ENCODE data around the gene SEC23IP. TPM values are rescaled to one million over a fixed set of nuclear protein-coding genes. Genes with fewer than 3 reads are reported as not detected.
A peak's percentile ranks its signal among the peaks of the same experiment; 100 is the strongest.

The SEC23IP gene
- total RNA-seq, 1 donor from 2014 or later = 65.2 TPM

- no peak for DNase-seq (ENCODE audit: low spot score)
- peaks cover 33% of the 10 kb centered on the region for H3K36me3 Mint-ChIP-seq (ENCODE audit: low read depth)
- peaks cover 6% of the 10 kb centered on the region for H3K4me1 Mint-ChIP-seq (ENCODE audit: low read depth)
- H3K27me3 Mint-ChIP-seq (ENCODE audit: low read depth) = no peaks in the 10 kb centered on the region
- H3K4me3 Mint-ChIP-seq (ENCODE audit: unreplicated experiment) = no peak overlapping the region
- H3K9me3 Mint-ChIP-seq (ENCODE audit: low read depth) = no peaks in the 10 kb centered on the region
- TF ChIP-seq CTCF (IDR thresholded peaks at IDR 0.05) = no peak
- H3K27ac Mint-ChIP-seq (ENCODE audit: unreplicated experiment) = peak overlapping the region; percentile 66
Measured at GRCh38 chr10:119919271-119919670, 26.7 kb downstream of the SEC23IP start.

GRCh38 chr10:119919826-119920225 is 27.3 kb downstream of the SEC23IP start:
- Mint-ChIP-seq H3K27ac (ENCODE audit: unreplicated experiment) (no peak overlapping the region), H3K4me3 (ENCODE audit: unreplicated experiment) (no peak overlapping the region), H3K9me3 (ENCODE audit: low read depth) (no peaks in the 10 kb centered on the region), H3K27me3 (ENCODE audit: low read depth) (no peaks in the 10 kb centered on the region), H3K36me3 (ENCODE audit: low read depth) (peaks cover 30% of the 10 kb centered on the region), H3K4me1 (ENCODE audit: low read depth) (peaks cover 6% of the 10 kb centered on the region)
- no peak for TF ChIP-seq CTCF (IDR thresholded peaks at IDR 0.05)
- no peak for DNase-seq (ENCODE audit: low spot score)

GRCh38 chr10:119928411-119928810 is 35.9 kb downstream of the SEC23IP start:
- no peak for DNase-seq (ENCODE audit: low spot score)
- no peak for TF ChIP-seq CTCF (IDR thresholded peaks at IDR 0.05)
- no peaks in the 10 kb centered on the region for H3K27me3 Mint-ChIP-seq (ENCODE audit: low read depth)
- no peak overlapping the region for H3K4me3 Mint-ChIP-seq (ENCODE audit: unreplicated experiment)
- H3K4me1 Mint-ChIP-seq (ENCODE audit: low read depth) = peaks cover 13% of the 10 kb centered on the region
- H3K36me3 Mint-ChIP-seq (ENCODE audit: low read depth) = peaks cover 21% of the 10 kb centered on the region
- no peak overlapping the region for H3K27ac Mint-ChIP-seq (ENCODE audit: unreplicated experiment)
- no peaks in the 10 kb centered on the region for H3K9me3 Mint-ChIP-seq (ENCODE audit: low read depth)

- Mint-ChIP-seq H3K27me3 (ENCODE audit: low read depth) (no peaks in the 10 kb centered on the region), H3K4me3 (ENCODE audit: unreplicated experiment) (no peak overlapping the region), H3K4me1 (ENCODE audit: low read depth) (peaks cover 16% of the 10 kb centered on the region), H3K36me3 (ENCODE audit: low read depth) (peaks cover 30% of the 10 kb centered on the region), H3K9me3 (ENCODE audit: low read depth) (no peaks in the 10 kb centered on the region), H3K27ac (ENCODE audit: unreplicated experiment) (peak overlapping the region; percentile 49)
- DNase-seq (ENCODE audit: low spot score) = no peak
- TF ChIP-seq CTCF (IDR thresholded peaks at IDR 0.05) = no peak
Measured at GRCh38 chr10:119931871-119932270, 39.3 kb downstream of the SEC23IP start.

GRCh38 chr10:119932631-119933030 is 40.1 kb downstream of the SEC23IP start:
- H3K27me3 Mint-ChIP-seq (ENCODE audit: low read depth) = no peaks in the 10 kb centered on the region
- DNase-seq (ENCODE audit: low spot score) = no peak
- TF ChIP-seq CTCF (IDR thresholded peaks at IDR 0.05) = no peak
- peaks cover 28% of the 10 kb centered on the region for H3K36me3 Mint-ChIP-seq (ENCODE audit: low read depth)
- peaks cover 16% of the 10 kb centered on the region for H3K4me1 Mint-ChIP-seq (ENCODE audit: low read depth)
- no peaks in the 10 kb centered on the region for H3K9me3 Mint-ChIP-seq (ENCODE audit: low read depth)
- no peak overlapping the region for H3K4me3 Mint-ChIP-seq (ENCODE audit: unreplicated experiment)
- peak overlapping the region; percentile 60 for H3K27ac Mint-ChIP-seq (ENCODE audit: unreplicated experiment)

All from chondrocyte (in vitro differentiated cells).